Chondrocyte (in vitro differentiated cells): ENCODE results near the gene BANF1. TPM values are rescaled to one million over a fixed set of nuclear protein-coding genes. Genes with fewer than 3 reads are reported as not detected.
A peak's percentile ranks its signal among the peaks of the same experiment; 100 is the strongest.

Experiments used
- DNase-seq: peaks from one replicate; pipeline ENCODE4 v3.0.0; 2021; ENCODE audit warnings: mixed read lengths, low spot score
- H3K27ac Mint-ChIP-seq: one replicate; pipeline ENCODE4 v1.8.0; 2021; ENCODE audit warnings: mild to moderate bottlenecking, moderate library complexity, mixed read lengths; ENCODE audit not compliant: unreplicated experiment
- H3K27me3 Mint-ChIP-seq: 2 replicates; pipeline ENCODE4 v1.8.0; 2021; ENCODE audit warnings: low read depth, mixed read lengths
- H3K36me3 Mint-ChIP-seq: 2 replicates; pipeline ENCODE4 v1.8.0; 2021; ENCODE audit warnings: low read depth, mixed read lengths
- H3K4me1 Mint-ChIP-seq: 2 replicates; pipeline ENCODE4 v1.8.0; 2021; ENCODE audit warnings: low read depth, mild to moderate bottlenecking, mixed read lengths
- H3K4me3 Mint-ChIP-seq: one replicate; pipeline ENCODE4 v1.8.0; 2021; ENCODE audit warnings: mild to moderate bottlenecking, moderate library complexity, mixed read lengths; ENCODE audit not compliant: unreplicated experiment
- H3K9me3 Mint-ChIP-seq: 2 replicates; pipeline ENCODE4 v1.8.0; 2021; ENCODE audit warnings: low read depth, mixed read lengths
- total RNA-seq: library from RNA; stranded (reverse); gene quantifications from 3 replicates; pipeline ENCODE4 v1.2.1, GENCODE V29; 2021
- TF ChIP-seq, protein P1 (sequence below): fragments of 200-600 bp; sonication (generic); IDR thresholded peaks from 2 replicates; pipeline ENCODE4 v1.5.0; 2021; ENCODE audit warnings: antibody characterized with exemption, mild to moderate bottlenecking, moderate library complexity

BANF1 gene
- total RNA-seq, 1 donor from 2014 or later: 187 TPM

DNA sequence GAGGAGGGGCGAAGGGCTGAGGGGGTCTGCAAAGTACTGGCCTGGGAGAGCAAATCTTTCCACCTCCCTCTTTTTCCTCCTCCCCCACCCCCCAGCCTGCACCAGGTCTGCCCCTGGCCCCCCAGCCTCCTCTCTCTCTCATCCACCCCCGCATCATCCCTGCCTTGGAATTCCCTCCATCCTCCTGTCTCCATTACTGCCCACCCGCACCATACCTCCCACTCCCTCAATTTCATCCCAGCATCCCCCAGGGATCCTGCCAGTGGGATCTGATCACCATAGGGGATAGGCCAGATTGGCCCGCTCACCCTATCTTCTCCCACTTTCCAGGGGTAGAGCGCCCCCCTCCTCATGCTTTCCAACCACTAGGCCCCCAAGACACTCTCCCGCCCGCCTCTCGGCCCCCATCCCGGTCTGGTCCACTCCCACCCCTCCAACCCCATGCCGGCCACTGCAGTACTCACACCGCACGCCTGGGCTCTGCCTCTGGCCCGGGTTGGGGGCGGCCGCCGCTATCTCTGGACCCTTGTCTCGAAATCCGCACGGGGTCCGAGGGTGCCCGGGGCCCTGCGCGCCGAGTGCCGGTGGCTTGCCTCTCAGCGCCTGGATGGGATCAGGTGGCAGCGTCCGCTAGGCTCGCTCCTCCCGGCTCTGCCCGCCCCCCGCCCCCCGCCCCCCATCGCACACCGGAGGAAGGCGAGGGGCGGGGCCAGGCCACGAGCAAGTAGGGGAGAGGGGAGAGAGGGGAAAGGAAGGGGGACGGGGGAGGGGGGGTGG is 46.4 kb downstream of the BANF1 start, which contains the start of gene GAL3ST3:
Gene GAL3ST3 (minus strand): TSS at position 615 of the 777 bp plus-strand sequence. CDS start 3,746 bp downstream, outside the sequence.
- TF ChIP-seq, protein P1, sequence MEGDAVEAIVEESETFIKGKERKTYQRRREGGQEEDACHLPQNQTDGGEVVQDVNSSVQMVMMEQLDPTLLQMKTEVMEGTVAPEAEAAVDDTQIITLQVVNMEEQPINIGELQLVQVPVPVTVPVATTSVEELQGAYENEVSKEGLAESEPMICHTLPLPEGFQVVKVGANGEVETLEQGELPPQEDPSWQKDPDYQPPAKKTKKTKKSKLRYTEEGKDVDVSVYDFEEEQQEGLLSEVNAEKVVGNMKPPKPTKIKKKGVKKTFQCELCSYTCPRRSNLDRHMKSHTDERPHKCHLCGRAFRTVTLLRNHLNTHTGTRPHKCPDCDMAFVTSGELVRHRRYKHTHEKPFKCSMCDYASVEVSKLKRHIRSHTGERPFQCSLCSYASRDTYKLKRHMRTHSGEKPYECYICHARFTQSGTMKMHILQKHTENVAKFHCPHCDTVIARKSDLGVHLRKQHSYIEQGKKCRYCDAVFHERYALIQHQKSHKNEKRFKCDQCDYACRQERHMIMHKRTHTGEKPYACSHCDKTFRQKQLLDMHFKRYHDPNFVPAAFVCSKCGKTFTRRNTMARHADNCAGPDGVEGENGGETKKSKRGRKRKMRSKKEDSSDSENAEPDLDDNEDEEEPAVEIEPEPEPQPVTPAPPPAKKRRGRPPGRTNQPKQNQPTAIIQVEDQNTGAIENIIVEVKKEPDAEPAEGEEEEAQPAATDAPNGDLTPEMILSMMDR: no peak
- peak within 1 kb of the TSS; percentile 47 for H3K4me3 Mint-ChIP-seq
- peak; percentile 77 for DNase-seq
- H3K27me3 Mint-ChIP-seq: no peaks in the 10 kb centered on the region
- no peaks in the 10 kb centered on the region for H3K9me3 Mint-ChIP-seq
- H3K4me1 Mint-ChIP-seq: peaks cover 46% of the 10 kb centered on the region
- peaks cover 5% of the 10 kb centered on the region for H3K36me3 Mint-ChIP-seq
- peak within 1 kb of the TSS; percentile 45 for H3K27ac Mint-ChIP-seq

DNA sequence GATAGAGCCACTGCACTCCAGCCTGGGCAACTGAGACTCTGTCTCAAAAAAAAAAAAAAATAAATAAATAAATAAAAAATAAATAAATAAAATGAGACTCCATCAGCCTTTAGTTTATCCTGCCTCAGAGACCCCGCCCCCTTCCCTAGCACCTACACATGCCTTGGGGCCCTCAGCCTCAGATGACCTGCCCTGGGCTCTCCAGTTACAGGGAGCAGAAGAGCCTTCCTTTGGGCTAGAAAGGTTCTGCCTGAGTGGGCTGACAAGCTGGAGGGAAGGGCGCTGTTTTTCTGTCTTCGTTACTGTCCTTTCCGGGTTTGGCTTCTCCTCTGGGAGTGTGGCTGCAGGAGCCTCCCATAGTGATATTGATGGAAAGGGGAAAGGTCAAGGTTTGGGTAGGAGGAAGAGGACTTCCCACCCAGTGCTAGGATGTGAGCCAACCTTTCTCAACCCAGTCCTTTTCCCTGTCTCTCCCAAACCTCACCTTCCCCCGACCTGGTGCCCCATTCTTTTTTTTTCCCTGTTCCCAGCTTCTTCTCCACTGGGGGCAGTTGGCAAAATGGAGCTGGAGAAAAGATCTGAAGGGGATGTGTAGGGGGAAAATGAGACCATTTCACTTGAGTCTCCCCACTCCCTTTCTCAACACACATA is 48.4 kb downstream of the BANF1 start:
- TF ChIP-seq, protein P1: no peak
- Mint-ChIP-seq H3K4me3 (peak overlapping the region; percentile 99), H3K27me3 (no peaks in the 10 kb centered on the region), H3K4me1 (peaks cover 52% of the 10 kb centered on the region), H3K27ac (peak overlapping the region; percentile 86), H3K36me3 (peaks cover 12% of the 10 kb centered on the region), H3K9me3 (no peaks in the 10 kb centered on the region)
- DNase-seq: peak; percentile 18

DNA sequence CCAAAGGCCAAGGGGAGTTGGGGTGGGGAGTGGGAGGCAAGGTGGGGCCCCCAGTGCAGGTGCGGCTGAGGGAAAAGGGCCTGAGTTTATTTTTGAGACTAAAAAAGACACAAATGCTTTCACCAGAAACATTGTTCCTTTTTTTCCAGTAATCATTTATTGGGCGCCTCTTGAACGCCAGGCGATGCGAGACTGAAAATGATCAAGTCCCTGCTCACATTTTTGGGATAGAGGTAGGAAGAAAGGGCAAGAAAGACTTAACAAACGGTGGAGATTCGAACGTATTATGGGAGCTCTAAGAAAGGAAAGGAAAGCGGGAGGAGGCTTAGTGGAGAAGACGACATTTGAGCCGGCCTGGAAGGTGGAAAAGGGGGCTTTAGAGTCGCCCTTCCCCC is 49.1 kb downstream of the BANF1 start:
- H3K27ac Mint-ChIP-seq: peak overlapping the region; percentile 86
- no peaks in the 10 kb centered on the region for H3K27me3 Mint-ChIP-seq
- H3K36me3 Mint-ChIP-seq: peaks cover 12% of the 10 kb centered on the region
- peak overlapping the region; percentile 99 for H3K4me3 Mint-ChIP-seq
- peak; percentile 17 for DNase-seq
- no peaks in the 10 kb centered on the region for H3K9me3 Mint-ChIP-seq
- TF ChIP-seq, protein P1: no peak
- H3K4me1 Mint-ChIP-seq: peaks cover 52% of the 10 kb centered on the region

DNA sequence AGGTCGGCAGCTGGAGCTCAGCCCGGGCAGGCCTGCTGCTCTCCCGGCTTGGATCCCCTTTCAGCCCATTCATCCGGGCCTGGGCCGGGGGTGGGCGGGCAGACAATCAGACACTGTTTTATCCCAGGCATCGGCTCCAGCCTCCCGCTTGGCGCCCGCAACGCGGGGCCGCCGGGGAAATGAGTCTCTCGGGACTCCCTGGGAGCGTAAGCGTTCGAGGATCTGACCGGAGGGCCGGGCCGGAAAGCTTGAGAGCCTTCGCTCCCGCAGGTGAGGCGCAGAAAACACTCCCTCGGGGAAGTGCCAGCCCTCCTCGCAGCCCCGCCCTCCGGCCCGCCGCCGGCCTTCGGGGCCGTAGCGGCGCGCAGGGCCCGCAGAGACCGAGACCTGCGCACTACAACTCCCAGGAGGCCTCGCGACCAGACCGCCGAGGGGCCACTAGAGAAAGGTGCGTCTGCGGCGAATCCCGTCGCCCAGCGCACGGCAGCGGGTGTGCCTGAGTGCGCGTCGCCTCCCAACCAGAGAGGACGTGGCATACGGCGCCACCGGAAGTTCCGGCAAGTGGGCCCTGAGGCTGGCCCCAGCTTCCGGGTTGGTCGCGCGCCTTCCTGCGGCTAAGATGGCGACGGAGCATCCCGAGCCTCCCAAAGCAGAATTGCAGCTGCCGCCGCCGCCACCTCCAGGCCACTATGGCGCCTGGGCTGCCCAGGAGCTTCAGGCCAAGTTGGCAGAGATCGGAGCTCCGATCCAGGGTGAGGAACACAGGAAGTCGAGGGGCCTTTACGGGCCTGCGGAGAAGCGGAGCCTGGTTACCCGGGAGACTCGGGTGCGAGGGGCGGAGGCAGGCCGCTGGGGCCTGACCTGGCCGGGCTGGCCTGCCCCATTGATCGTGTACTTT is 49.7 kb downstream of the BANF1 start, which contains the start of gene SF3B2:
Gene SF3B2 (plus strand): TSS at position 599 of the 898 bp plus-strand sequence. CDS start 21 bp downstream, at position 620.
- H3K9me3 Mint-ChIP-seq: no peaks in the 10 kb centered on the region

More for the DNA sequence above, 49.7 kb downstream of the BANF1 start, which contains the start of gene SF3B2:
- TF ChIP-seq, protein P1: no peak
- H3K4me3 Mint-ChIP-seq: peak within 1 kb of the TSS; percentile 99
- H3K4me1 Mint-ChIP-seq: peaks cover 49% of the 10 kb centered on the region
- peak; percentile 99 for DNase-seq
- H3K36me3 Mint-ChIP-seq: peaks cover 14% of the 10 kb centered on the region
- H3K27me3 Mint-ChIP-seq: no peaks in the 10 kb centered on the region
- peak within 1 kb of the TSS; percentile 99 for H3K27ac Mint-ChIP-seq
